ENCODE data around the gene GEMIN5.

GRCh38 chr5:154893381-154893780 is 44.6 kb downstream of the GEMIN5 start:
- TF ChIP-seq RCOR1 (IDR thresholded peaks at IDR 0.05; ENCODE audit: insufficient replicate concordance, low read length), result no peak
- no peak for TF ChIP-seq CTCF (conservative IDR thresholded peaks at IDR 0.05; ENCODE audit: low read depth, low read length)
- no peak for TF ChIP-seq RAD21 (IDR thresholded peaks at IDR 0.05; ENCODE audit: low read length)
- no peak for TF ChIP-seq NFE2L2 (IDR thresholded peaks at IDR 0.05; ENCODE audit: low read depth, low read length)
- no peak for TF ChIP-seq BHLHE40 (IDR thresholded peaks at IDR 0.05; ENCODE audit: low read depth, low read length)
- TF ChIP-seq SMC3 (IDR thresholded peaks at IDR 0.05; ENCODE audit: low read depth, low read length), result no peak
- TF ChIP-seq CEBPB (IDR thresholded peaks at IDR 0.05; ENCODE audit: low read depth, low read length), result no peak
- no peak for TF ChIP-seq CHD1 (IDR thresholded peaks at IDR 0.05; ENCODE audit: low read depth, low read length)
- no peak for TF ChIP-seq POLR2A (IDR thresholded peaks at IDR 0.05; ENCODE audit: low read depth, low read length)

Data from IMR-90 (cell line).